Neural cell (in vitro differentiated cells): Measurements from ENCODE around the gene PLA2G15.

ENCODE experiments used
- EZH2 ChIP-seq: fragments of 200-600, 300-800 bp; shearing (Covaris generic), sonication (generic); IDR thresholded peaks from 2 replicates; pipeline ENCODE4 v1.6.1; 2014; ENCODE audit warnings: antibody characterized with exemption, low read length, borderline replicate concordance, mild to moderate bottlenecking; ENCODE audit not compliant: insufficient read depth, poor library complexity, severe bottlenecking
- MXI1 ChIP-seq: fragments of 450-650 bp; conservative IDR thresholded peaks from 2 replicates; pipeline ENCODE4 v1.6.1; 2014; ENCODE audit warnings: antibody characterized with exemption, mild to moderate bottlenecking; ENCODE audit not compliant: poor library complexity, severe bottlenecking
- TAF1 ChIP-seq: IDR thresholded peaks from 2 replicates; pipeline ENCODE4 v1.6.1; 2012; ENCODE audit warnings: low read depth
- TF ChIP-seq, protein P1 (sequence below): fragments of 450-650 bp; IDR thresholded peaks from 2 replicates; pipeline ENCODE4 v1.5.1; 2014; ENCODE audit warnings: antibody characterized with exemption, mild to moderate bottlenecking, moderate library complexity; ENCODE audit not compliant: poor library complexity, severe bottlenecking
- TF ChIP-seq, protein P2 (sequence below): IDR thresholded peaks from 2 replicates; pipeline ENCODE4 v1.6.1; 2012; ENCODE audit warnings: borderline replicate concordance

DNA sequence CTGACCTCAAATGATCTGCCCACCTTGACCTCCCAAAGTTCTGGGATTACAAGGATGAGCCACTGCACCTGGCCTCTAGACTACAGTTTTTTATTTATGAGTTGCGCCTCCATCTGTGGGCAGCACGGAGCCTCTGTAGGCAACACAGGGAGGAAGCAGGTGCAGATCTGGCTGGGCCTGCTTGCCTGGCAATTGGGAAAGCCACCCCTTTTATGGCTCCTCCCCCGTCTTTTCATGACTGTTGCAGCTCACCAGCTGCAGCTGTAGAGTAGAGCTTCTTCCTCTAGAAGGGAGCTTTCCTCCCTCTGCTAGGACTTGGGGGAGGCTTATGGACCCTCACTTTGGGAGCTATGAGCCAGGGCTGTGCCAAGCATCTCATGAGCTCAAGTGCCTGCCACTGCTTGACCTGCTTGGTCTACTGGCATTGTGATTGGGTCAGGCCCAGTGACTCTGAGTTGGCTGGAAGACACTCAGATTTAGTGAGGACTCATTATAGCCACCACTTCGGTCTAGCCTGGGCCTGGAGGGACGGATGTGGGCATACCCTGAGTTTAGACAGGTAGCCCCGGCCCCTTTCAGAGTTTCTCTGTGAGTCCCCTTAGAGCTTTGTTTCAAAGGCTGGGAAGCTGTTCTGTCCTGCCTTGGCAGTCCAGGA lies 12.2 kb downstream of the PLA2G15 start:
- TF ChIP-seq, protein P1, sequence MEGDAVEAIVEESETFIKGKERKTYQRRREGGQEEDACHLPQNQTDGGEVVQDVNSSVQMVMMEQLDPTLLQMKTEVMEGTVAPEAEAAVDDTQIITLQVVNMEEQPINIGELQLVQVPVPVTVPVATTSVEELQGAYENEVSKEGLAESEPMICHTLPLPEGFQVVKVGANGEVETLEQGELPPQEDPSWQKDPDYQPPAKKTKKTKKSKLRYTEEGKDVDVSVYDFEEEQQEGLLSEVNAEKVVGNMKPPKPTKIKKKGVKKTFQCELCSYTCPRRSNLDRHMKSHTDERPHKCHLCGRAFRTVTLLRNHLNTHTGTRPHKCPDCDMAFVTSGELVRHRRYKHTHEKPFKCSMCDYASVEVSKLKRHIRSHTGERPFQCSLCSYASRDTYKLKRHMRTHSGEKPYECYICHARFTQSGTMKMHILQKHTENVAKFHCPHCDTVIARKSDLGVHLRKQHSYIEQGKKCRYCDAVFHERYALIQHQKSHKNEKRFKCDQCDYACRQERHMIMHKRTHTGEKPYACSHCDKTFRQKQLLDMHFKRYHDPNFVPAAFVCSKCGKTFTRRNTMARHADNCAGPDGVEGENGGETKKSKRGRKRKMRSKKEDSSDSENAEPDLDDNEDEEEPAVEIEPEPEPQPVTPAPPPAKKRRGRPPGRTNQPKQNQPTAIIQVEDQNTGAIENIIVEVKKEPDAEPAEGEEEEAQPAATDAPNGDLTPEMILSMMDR, result no peak
- TF ChIP-seq EZH2, result no peak
- no peak for TF ChIP-seq MXI1
- TF ChIP-seq, protein P2, sequence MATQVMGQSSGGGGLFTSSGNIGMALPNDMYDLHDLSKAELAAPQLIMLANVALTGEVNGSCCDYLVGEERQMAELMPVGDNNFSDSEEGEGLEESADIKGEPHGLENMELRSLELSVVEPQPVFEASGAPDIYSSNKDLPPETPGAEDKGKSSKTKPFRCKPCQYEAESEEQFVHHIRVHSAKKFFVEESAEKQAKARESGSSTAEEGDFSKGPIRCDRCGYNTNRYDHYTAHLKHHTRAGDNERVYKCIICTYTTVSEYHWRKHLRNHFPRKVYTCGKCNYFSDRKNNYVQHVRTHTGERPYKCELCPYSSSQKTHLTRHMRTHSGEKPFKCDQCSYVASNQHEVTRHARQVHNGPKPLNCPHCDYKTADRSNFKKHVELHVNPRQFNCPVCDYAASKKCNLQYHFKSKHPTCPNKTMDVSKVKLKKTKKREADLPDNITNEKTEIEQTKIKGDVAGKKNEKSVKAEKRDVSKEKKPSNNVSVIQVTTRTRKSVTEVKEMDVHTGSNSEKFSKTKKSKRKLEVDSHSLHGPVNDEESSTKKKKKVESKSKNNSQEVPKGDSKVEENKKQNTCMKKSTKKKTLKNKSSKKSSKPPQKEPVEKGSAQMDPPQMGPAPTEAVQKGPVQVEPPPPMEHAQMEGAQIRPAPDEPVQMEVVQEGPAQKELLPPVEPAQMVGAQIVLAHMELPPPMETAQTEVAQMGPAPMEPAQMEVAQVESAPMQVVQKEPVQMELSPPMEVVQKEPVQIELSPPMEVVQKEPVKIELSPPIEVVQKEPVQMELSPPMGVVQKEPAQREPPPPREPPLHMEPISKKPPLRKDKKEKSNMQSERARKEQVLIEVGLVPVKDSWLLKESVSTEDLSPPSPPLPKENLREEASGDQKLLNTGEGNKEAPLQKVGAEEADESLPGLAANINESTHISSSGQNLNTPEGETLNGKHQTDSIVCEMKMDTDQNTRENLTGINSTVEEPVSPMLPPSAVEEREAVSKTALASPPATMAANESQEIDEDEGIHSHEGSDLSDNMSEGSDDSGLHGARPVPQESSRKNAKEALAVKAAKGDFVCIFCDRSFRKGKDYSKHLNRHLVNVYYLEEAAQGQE, result no peak
- TF ChIP-seq TAF1, result no peak
